ENCODE measurements around the gene ASAP2. TPM values are rescaled to one million over a fixed set of nuclear protein-coding genes. Genes with fewer than 3 reads are reported as not detected.

Gene ASAP2
- polyA plus RNA-seq, 1 donor (not counting 4 experiments of a cell fraction or from before 2014, with no cell fraction given): 54.2 TPM

GRCh38 chr2:9220201-9220600, 13.6 kb downstream of the ASAP2 start:
- Histone ChIP-seq H3K4me1 (ENCODE audit: control insufficient read depth, extremely low read depth, insufficient read depth, low read length) (peaks cover 49% of the 10 kb centered on the region), H3K9ac (ENCODE audit: control insufficient read depth, extremely low read depth, insufficient read depth, low read length) (no peak overlapping the region), H2AFZ (ENCODE audit: control insufficient read depth, low read length) (no peak overlapping the region), H3K36me3 (ENCODE audit: control insufficient read depth in 2 of 2, extremely low read depth in 1 of 2, insufficient read depth in 2 of 2, low read length in 2 of 2) (peaks cover 0 to 12% of the 10 kb centered on the region in 2 experiments), H3K27me3 (ENCODE audit: control insufficient read depth, extremely low read depth, insufficient read depth, low read length) (no peaks in the 10 kb centered on the region), H3K27ac (ENCODE audit: control insufficient read depth, insufficient read depth, low read length) (no peak overlapping the region), H4K20me1 (ENCODE audit: control insufficient read depth, extremely low read depth, insufficient read depth, low read length) (peaks cover 8% of the 10 kb centered on the region), H3K4me3 (ENCODE audit: control insufficient read depth in 2 of 3, extremely low read depth in 1 of 3, insufficient read depth in 2 of 3, low read depth in 1 of 3, low read length in 3 of 3) (no peak overlapping the region), H3K4me2 (ENCODE audit: control insufficient read depth, extremely low read depth, insufficient read depth, low read depth, low read length) (no peak overlapping the region), H3K9me3 (ENCODE audit: control insufficient read depth, low read depth, low read length) (no peaks in the 10 kb centered on the region), H3K9me1 (ENCODE audit: control insufficient read depth, extremely low read depth, insufficient read depth, low read length) (peaks cover 2% of the 10 kb centered on the region), H3K79me2 (ENCODE audit: control insufficient read depth, insufficient read depth, low read length) (peaks cover 93% of the 10 kb centered on the region)
- no peak for TF ChIP-seq EZH2 (IDR thresholded peaks at IDR 0.05; ENCODE audit: low read length)
- TF ChIP-seq, protein P1, sequence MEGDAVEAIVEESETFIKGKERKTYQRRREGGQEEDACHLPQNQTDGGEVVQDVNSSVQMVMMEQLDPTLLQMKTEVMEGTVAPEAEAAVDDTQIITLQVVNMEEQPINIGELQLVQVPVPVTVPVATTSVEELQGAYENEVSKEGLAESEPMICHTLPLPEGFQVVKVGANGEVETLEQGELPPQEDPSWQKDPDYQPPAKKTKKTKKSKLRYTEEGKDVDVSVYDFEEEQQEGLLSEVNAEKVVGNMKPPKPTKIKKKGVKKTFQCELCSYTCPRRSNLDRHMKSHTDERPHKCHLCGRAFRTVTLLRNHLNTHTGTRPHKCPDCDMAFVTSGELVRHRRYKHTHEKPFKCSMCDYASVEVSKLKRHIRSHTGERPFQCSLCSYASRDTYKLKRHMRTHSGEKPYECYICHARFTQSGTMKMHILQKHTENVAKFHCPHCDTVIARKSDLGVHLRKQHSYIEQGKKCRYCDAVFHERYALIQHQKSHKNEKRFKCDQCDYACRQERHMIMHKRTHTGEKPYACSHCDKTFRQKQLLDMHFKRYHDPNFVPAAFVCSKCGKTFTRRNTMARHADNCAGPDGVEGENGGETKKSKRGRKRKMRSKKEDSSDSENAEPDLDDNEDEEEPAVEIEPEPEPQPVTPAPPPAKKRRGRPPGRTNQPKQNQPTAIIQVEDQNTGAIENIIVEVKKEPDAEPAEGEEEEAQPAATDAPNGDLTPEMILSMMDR (optimal IDR thresholded peaks at IDR 0.05 in 1 of 3, IDR thresholded peaks at IDR 0.05 in 1 of 3, conservative IDR thresholded peaks at IDR 0.05 in 1 of 3; ENCODE audit: extremely low read depth in 1 of 3, insufficient read depth in 2 of 3, low read length in 3 of 3): no peak
- FAIRE-seq (no peak), DNase-seq (ENCODE audit: low read depth, low spot score) (no peak)
- dilution Hi-C loops (cut with MboI; ENCODE audit: extremely low pct_ligation_motif_present, low sequenced_read_pairs): no loop called here

DNA sequence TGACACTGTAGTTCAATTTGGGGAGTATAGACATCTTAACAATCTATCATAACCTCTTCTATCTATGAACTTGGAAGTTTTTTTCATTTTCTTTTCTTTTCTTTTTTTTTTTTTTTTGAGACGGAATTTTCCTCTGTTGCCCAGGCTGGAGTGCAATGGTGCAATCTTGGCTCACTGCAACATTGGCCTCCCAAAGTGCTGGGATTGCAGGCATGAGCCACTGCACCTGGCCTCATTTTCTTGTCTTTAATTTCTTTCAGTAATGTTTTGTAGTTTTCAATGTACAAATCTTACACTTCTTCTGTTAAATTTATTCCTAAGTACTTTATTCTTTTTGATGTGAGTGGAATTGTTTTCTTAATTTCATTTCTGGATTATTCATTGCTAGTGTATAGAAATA, 14.6 kb downstream of the ASAP2 start:
- Histone ChIP-seq H3K79me2 (ENCODE audit: control insufficient read depth, insufficient read depth, low read length) (peaks cover 93% of the 10 kb centered on the region), H3K36me3 (ENCODE audit: control insufficient read depth in 2 of 2, extremely low read depth in 1 of 2, insufficient read depth in 2 of 2, low read length in 2 of 2) (peaks cover 0 to 14% of the 10 kb centered on the region in 2 experiments), H3K4me1 (ENCODE audit: control insufficient read depth, extremely low read depth, insufficient read depth, low read length) (peaks cover 49% of the 10 kb centered on the region), H3K27me3 (ENCODE audit: control insufficient read depth, extremely low read depth, insufficient read depth, low read length) (no peaks in the 10 kb centered on the region), H3K9me1 (ENCODE audit: control insufficient read depth, extremely low read depth, insufficient read depth, low read length) (peaks cover 2% of the 10 kb centered on the region), H3K4me2 (ENCODE audit: control insufficient read depth, extremely low read depth, insufficient read depth, low read depth, low read length) (no peak overlapping the region), H3K9me3 (ENCODE audit: control insufficient read depth, low read depth, low read length) (no peaks in the 10 kb centered on the region), H2AFZ (ENCODE audit: control insufficient read depth, low read length) (no peak overlapping the region), H3K9ac (ENCODE audit: control insufficient read depth, extremely low read depth, insufficient read depth, low read length) (no peak overlapping the region), H4K20me1 (ENCODE audit: control insufficient read depth, extremely low read depth, insufficient read depth, low read length) (peaks cover 8% of the 10 kb centered on the region), H3K4me3 (ENCODE audit: control insufficient read depth in 2 of 3, extremely low read depth in 1 of 3, insufficient read depth in 2 of 3, low read depth in 1 of 3, low read length in 3 of 3) (no peak overlapping the region), H3K27ac (ENCODE audit: control insufficient read depth, insufficient read depth, low read length) (no peak overlapping the region)
- FAIRE-seq: no peak
- no peak for TF ChIP-seq EZH2 (IDR thresholded peaks at IDR 0.05; ENCODE audit: low read length)
- TF ChIP-seq, protein P1 (optimal IDR thresholded peaks at IDR 0.05 in 1 of 3, IDR thresholded peaks at IDR 0.05 in 1 of 3, conservative IDR thresholded peaks at IDR 0.05 in 1 of 3; ENCODE audit: extremely low read depth in 1 of 3, insufficient read depth in 2 of 3, low read length in 3 of 3): no peak
- dilution Hi-C loops (cut with MboI; ENCODE audit: extremely low pct_ligation_motif_present, low sequenced_read_pairs): no loop called here
- DNase-seq (ENCODE audit: low read depth, low spot score): no peak
